ENCODE data around the gene AFAP1L1. TPM values are rescaled to one million over a fixed set of nuclear protein-coding genes. Genes with fewer than 3 reads are reported as not detected.

AFAP1L1 gene
- total RNA-seq, 1 experiment from 2014 or later = 0.45 TPM

DNA sequence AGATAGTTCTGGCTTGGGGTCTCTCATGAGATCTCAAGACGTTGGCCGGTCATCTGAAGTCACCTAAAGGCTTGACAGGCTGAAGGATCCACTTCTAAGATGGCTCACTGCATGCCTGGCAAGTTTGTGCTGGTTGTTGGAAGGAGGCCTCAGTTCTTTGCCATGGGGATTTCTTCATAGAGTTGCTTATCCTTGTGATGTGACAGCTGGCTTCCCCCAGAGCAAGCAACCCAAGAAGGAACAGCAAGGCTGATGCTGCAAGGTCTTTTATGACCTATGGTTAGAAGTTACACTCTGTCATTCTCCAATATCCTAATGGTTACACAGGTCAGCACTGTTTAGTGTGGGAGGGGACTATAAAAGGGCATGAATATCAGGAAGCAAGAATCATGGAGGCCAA is 53.0 kb downstream of the AFAP1L1 start:
- no peak overlapping the region for H3K4me3 ChIP-seq
- H3K9me3 ChIP-seq (replicated peaks) = no peaks in the 10 kb centered on the region
- H3K4me1 ChIP-seq = peaks cover 15% of the 10 kb centered on the region
- no peaks in the 10 kb centered on the region for H3K36me3 ChIP-seq
- H3K27ac ChIP-seq = no peak overlapping the region
- H3K27me3 ChIP-seq = no peaks in the 10 kb centered on the region
- no peak for DNase-seq

DNA sequence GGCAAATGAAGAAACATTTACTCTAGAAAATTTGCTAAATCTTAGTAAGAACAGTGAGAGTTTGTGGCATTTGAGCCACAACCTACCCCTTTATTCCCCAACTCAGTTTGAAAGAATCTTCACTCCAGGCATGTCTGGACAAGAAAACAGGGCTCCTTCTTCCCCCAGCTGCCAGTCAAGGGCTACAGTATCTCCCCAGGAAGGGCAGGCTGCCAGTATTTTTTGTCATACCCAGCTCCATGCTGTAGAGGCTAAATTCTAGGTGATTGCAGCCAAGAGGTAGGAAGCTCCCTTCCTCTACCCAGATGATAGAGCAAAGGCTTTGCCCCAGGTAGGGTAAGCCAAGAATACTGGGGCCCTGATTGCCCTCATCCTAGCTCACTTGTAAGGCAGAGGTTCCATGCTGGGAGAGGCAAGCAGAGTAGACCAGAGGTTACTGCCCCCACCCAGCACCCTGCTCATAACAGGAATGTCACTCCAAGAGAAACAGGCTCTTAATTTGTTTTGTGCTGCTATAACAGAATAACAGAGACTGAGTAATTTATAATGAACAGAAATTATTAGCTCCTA is 53.6 kb downstream of the AFAP1L1 start:
- no peak for DNase-seq
- H3K27ac ChIP-seq = no peak overlapping the region
- no peak overlapping the region for H3K4me3 ChIP-seq
- no peaks in the 10 kb centered on the region for H3K9me3 ChIP-seq (replicated peaks)
- H3K27me3 ChIP-seq = no peaks in the 10 kb centered on the region
- peaks cover 14% of the 10 kb centered on the region for H3K4me1 ChIP-seq
- H3K36me3 ChIP-seq = no peaks in the 10 kb centered on the region

DNA sequence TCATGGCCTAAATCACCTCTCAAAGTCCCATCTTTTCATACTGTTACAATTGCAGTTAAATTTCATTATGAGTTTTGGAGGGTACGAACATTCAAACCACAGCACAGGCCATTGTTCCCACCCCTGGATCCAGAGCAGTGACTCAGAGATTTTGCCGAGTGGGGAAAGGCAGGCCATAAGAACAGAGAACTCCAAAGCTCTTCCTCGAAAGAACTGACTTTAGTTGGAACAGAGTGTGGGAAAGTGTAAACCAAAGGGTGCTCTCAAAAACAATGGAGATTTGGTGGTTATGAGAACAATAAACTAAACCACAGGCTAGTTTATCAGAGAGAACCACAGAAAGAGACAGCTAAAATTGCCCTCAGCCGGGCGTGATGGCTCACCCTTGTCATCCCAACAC is 54.2 kb downstream of the AFAP1L1 start:
- DNase-seq = no peak
- Histone ChIP-seq H3K36me3 (no peaks in the 10 kb centered on the region), H3K9me3 (replicated peaks) (no peaks in the 10 kb centered on the region), H3K27ac (no peak overlapping the region), H3K4me3 (no peak overlapping the region), H3K4me1 (peaks cover 9% of the 10 kb centered on the region), H3K27me3 (no peaks in the 10 kb centered on the region)

DNA sequence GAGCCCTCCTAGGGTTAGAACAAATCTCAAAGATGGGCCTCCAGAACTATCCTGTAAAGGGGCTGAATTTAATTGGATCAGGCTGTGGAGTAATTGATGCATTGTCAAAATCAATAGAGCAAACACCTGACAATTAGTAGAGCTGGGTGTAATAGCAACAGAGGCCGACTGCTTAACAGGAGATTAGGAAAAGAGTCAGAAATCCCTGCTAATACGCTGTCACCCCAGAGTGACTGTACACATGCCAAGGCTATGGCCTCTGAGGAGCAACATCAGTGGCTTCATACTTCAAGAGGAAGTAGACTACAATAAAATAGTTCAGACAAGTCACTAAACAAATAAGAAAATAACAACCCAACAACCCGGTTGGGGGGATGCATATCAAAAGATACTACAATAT is 55.0 kb downstream of the AFAP1L1 start:
- H3K36me3 ChIP-seq = no peaks in the 10 kb centered on the region
- DNase-seq = no peak
- no peaks in the 10 kb centered on the region for H3K27me3 ChIP-seq
- 0 out of 2 replicates have a peak, but pooled peaks cover 5% of the 10 kb centered on the region for H3K4me1 ChIP-seq
- H3K9me3 ChIP-seq (replicated peaks) = no peaks in the 10 kb centered on the region
- H3K27ac ChIP-seq = no peak overlapping the region
- H3K4me3 ChIP-seq = no peak overlapping the region

DNA sequence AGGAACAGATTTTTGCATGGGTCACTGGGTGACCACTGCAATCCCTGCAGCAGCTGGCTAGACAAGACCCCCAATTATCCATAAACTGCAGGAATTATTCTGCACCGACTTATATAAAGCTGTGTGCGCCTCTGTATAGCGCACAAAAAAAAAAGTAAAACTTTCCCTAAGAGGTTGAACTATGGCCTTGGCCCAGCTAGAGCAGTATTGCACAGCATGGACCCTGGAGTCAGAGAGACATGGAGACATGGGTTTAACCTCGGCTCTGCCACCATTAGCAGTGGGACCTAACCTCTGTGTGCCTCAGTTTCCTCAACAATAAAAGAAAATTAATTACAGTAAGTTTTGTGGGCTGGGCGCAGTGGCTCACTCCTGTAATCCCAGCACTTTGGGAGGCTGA is 56.5 kb downstream of the AFAP1L1 start:
- no peak for DNase-seq
- 0 out of 2 replicates have a peak, but pooled peaks cover 5% of the 10 kb centered on the region for H3K4me1 ChIP-seq
- H3K27me3 ChIP-seq = no peaks in the 10 kb centered on the region; the same call in 1 of the 2 replicates
- no peak overlapping the region for H3K27ac ChIP-seq
- H3K36me3 ChIP-seq = no peaks in the 10 kb centered on the region
- no peak overlapping the region for H3K4me3 ChIP-seq
- no peaks in the 10 kb centered on the region for H3K9me3 ChIP-seq (replicated peaks)

DNA sequence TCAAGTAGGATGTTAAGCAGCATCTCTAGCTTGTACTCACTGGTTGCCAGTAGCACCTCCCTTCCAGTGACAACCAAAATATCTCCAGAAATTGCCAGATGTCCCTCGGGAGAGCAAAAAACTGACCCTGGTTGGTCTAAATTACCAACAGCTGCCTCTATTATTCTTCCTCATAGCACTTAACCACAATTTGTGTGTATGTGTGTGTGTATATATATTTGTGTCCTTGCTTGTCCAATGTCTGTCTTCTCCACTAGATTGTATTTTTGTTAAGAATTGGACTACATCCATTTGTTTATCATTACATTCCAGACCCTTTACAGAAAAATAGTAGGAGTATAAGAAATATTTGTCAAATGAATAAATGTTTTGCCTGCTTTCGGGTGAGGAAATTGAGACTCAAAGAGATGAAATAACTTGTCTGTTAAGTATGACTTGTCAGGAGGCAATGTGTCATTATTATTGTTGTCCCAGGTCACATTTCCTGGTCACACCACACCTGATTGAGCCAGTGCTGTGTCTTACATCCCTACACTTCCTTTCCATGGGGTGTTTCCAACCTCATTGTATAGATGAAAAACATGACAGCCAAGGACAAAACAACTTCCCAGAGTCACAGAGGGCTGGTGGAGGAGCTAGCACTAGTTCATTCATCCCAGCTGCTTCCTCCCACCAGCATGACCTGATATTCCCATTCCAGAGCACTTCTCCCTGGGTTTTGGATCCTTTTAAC is 62.2 kb downstream of the AFAP1L1 start:
- peak in 1 of 2 experiments; percentile 41 for DNase-seq
- Histone ChIP-seq H3K4me1 (peaks cover 3% of the 10 kb centered on the region), H3K27ac (no peak overlapping the region), H3K9me3 (replicated peaks) (no peaks in the 10 kb centered on the region), H3K36me3 (no peaks in the 10 kb centered on the region), H3K27me3 (no peaks in the 10 kb centered on the region; the same call in 1 of the 2 replicates), H3K4me3 (no peak overlapping the region)

DNA sequence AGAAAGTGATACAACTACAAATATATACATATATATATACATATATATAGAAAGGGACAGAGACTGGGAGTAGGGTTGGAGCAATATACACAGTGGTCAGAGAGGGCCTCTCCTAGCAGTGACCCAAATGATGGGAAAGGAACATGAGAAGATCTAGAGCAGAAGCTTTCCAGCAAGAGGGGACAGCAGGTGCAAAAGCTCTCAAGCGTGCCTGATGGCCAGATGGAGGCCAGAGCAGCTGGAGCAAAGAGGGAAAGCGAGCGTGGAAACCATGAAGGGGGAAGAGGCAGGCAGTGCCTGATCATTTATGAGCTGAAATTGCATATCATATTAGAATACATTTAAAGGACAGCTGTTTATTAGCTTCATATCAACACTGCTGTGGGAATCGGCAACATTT is 66.1 kb downstream of the AFAP1L1 start:
- no peak overlapping the region for H3K27ac ChIP-seq
- peak; percentile 62 to 83 for DNase-seq
- peaks cover 3% of the 10 kb centered on the region for H3K4me1 ChIP-seq
- H3K27me3 ChIP-seq = no peaks in the 10 kb centered on the region; the same call in 1 of the 2 replicates
- H3K36me3 ChIP-seq = no peaks in the 10 kb centered on the region
- H3K9me3 ChIP-seq (replicated peaks) = no peaks in the 10 kb centered on the region
- H3K4me3 ChIP-seq = no peak overlapping the region

DNA sequence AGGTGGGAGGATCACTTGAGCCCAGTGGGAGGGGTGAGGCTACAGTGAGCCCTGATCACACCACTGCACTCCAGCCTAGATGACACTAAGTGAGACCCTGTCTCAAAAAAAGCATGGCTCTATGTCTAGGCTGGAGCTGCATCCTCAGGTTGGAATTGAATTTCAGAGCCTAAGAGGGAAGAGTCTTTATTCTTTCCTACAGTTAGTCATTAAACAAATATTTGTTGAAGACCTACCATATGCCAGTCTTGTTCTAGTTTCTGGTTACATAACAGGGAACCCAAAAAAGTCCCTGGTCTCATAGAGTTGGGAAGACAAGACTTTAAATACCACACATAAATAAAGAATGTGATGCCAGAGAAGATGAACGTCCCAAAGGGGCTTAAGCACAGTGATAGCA is 66.7 kb downstream of the AFAP1L1 start:
- Histone ChIP-seq H3K27me3 (no peaks in the 10 kb centered on the region; the same call in 1 of the 2 replicates), H3K36me3 (no peaks in the 10 kb centered on the region), H3K9me3 (replicated peaks) (no peaks in the 10 kb centered on the region), H3K4me3 (no peak overlapping the region), H3K27ac (no peak overlapping the region), H3K4me1 (peaks cover 3% of the 10 kb centered on the region)
- no peak for DNase-seq

DNA sequence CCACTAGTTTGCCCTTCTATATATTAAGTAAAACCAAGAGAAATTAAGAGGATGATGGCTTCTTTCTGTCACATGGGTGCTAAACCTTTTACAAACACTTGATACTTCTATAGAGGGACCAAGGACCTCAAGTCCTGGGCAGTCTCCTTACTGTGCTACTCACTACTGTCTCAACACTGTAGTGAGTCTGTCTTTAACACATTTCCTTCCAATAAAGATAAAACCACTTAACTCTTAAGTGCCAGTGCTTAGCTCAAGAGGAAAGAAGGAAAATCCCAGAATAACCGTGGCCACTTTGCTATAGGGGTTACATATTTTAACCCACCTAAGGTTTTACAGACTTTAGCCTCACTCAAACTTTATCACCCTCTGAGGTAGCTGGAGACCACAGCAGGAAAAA is 69.3 kb downstream of the AFAP1L1 start:
- no peaks in the 10 kb centered on the region for H3K36me3 ChIP-seq

DNA sequence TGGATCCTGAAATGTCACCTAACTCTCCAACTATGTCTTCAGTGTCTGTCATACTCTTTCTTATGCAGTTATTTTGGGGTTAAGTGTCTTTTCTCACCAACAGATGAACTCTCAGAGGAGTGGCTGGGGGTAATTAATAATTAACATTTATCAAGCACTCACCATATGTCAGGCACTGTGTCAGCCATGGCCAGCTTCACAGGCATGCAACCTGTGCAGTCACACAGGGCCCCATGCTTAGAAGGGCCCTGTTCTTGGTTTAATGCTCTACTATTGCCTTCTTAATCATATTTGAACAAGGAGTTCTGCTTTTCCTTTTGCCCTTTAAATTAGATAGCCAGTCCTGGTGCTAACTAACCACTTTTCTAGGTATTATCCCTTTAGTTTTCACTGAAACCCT is 70.2 kb downstream of the AFAP1L1 start:
- H3K36me3 ChIP-seq = no peaks in the 10 kb centered on the region
- H3K9me3 ChIP-seq (replicated peaks) = no peaks in the 10 kb centered on the region
- H3K4me3 ChIP-seq = no peak overlapping the region
- no peak for DNase-seq
- H3K4me1 ChIP-seq = peaks cover 3% of the 10 kb centered on the region; the same call in 1 of the 2 replicates
- no peaks in the 10 kb centered on the region for H3K27me3 ChIP-seq
- no peak overlapping the region for H3K27ac ChIP-seq

More for the DNA sequence above, 69.3 kb downstream of the AFAP1L1 start:
- Histone ChIP-seq H3K27ac (no peak overlapping the region), H3K4me1 (peaks cover 3% of the 10 kb centered on the region; the same call in 1 of the 2 replicates), H3K27me3 (no peaks in the 10 kb centered on the region), H3K4me3 (no peak overlapping the region), H3K9me3 (replicated peaks) (no peaks in the 10 kb centered on the region)
- DNase-seq = no peak

DNA sequence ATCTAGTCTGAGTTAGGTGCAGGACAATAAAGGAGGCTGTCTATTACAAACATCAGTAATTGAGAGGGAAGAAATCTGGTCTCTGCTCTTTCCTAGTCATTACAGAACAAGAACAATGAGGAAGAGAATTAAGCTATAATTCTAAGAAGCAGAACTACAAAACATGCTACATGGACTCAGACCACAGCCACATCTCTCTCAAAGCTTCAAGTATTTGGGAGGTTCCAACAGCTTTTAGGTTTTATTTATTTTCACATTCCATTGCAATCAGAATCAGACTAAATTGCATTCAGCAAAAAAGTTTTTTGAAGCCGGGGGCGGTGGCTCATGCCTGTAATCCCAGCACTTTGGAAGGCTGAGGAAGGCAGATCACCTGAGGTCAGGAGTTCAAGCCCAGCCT is 72.5 kb downstream of the AFAP1L1 start:
- no peak for DNase-seq
- no peak overlapping the region for H3K27ac ChIP-seq
- H3K27me3 ChIP-seq = no peaks in the 10 kb centered on the region
- H3K4me3 ChIP-seq = peak overlapping the region; percentile 79; the same call in 1 of the 2 replicates
- H3K4me1 ChIP-seq = no peaks in the 10 kb centered on the region
- no peaks in the 10 kb centered on the region for H3K9me3 ChIP-seq (replicated peaks)
- peaks cover 16% of the 10 kb centered on the region for H3K36me3 ChIP-seq

DNA sequence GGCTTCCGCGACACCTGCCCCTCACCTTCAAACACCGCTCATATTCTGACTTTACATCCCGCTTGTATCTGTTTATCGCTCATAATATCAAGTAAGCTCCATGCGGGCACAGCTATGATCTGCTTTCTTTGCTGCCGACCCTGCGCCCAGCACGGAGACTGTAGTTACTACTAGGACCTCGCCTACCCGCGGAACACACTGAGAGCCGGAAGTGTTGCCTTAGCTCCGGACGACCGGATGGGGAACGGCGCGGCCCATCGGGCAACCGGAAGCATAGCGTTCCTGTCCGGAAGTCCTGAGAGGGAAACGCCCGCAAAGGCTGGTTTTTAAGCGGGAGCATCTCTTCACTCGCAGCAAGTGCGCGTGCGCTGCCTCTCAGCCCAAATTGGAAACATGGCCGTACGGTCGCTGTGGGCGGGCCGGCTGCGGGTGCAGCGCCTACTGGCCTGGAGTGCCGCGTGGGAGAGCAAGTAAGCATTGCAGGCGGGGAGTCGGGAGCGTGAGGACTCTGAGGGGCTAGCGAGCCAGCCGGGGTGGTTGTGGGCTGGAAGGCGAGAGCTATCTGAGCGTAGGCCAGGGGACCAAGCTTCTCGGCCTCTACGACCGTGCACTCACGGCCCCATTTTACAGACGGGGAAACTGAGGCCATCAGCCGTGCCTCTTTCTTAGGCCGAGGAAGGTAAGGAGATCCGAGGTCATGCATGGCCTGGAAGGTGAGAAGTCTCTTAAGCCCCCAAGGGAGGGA is 73.7 kb downstream of the AFAP1L1 start, which contains the start of gene GRPEL2:
Gene GRPEL2 (plus strand): TSS at position 353 of the 745 bp plus-strand sequence. CDS start 41 bp downstream, at position 394.
- Histone ChIP-seq H3K4me3 (peak within 1 kb of the TSS; percentile 79), H3K36me3 (peaks cover 27% of the 10 kb centered on the region), H3K4me1 (no peaks in the 10 kb centered on the region), H3K9me3 (replicated peaks) (no peaks in the 10 kb centered on the region), H3K27ac (peak within 1 kb of the TSS; percentile 49), H3K27me3 (no peaks in the 10 kb centered on the region)
- DNase-seq = peak; percentile 97 to 98

DNA sequence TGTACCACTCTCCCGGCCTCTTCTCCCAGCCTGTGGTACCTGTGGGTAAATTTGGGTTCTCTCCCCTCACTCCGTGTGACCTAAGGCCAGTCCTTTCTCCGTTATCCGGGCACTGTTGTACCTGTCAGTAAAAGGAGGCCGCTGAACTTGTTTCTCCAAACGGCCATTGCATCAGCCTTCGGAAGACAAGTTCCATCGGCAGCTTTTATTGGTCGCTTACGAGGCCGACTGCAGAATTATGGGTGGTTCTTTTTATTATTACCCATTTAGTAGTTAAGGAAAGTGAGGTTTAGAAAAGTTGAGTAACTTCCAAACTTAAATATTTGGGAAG is 74.2 kb downstream of the AFAP1L1 start:
- no peaks in the 10 kb centered on the region for H3K27me3 ChIP-seq

DNA sequence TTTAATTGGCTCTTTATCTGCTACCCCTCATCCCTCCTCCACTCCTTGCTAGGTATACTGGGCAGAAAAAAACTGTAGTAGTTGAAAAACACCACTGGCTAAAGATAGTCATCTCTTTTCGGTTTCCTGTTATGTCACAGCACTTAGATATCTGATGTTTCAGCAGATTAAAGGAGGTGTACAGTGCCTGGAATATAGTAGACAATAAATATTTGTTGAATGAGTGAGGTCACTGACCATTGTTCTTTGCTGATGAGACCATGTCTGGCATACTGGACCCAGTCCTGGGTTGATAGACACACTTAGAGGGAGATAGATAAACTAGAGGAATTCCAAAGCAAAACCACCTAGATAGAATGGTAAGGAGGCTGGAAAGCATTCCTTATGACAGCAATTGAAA is 76.9 kb downstream of the AFAP1L1 start:
- no peaks in the 10 kb centered on the region for H3K9me3 ChIP-seq (replicated peaks)
- peaks cover 55% of the 10 kb centered on the region for H3K36me3 ChIP-seq
- H3K4me1 ChIP-seq = no peaks in the 10 kb centered on the region
- no peak for DNase-seq
- H3K27me3 ChIP-seq = no peaks in the 10 kb centered on the region
- no peak overlapping the region for H3K4me3 ChIP-seq
- no peak overlapping the region for H3K27ac ChIP-seq

More for the DNA sequence above, 74.2 kb downstream of the AFAP1L1 start:
- H3K36me3 ChIP-seq = peaks cover 33% of the 10 kb centered on the region
- H3K27ac ChIP-seq = peak overlapping the region; percentile 49
- H3K4me3 ChIP-seq = peak overlapping the region; percentile 79
- H3K4me1 ChIP-seq = no peaks in the 10 kb centered on the region
- peak in 1 of 2 experiments; percentile 29 for DNase-seq
- H3K9me3 ChIP-seq (replicated peaks) = no peaks in the 10 kb centered on the region

DNA sequence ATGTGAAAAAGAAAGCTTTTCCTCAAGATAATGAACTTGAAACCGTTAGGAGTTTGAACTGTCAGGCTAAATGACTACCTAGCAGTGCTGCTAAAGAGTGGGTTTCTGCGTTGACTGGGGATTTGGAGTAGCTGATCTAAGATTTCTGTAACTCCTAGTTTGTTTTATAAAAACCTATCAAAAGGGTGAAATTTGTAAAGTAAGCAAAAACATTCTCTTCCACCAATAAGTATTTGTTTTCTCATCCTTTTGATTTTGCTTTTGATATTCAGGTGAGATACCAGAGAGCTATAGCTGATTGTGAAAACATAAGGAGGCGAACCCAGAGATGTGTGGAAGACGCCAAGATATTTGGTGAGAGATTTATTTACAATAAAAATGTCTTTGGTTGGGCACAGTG is 77.7 kb downstream of the AFAP1L1 start:
- peaks cover 58% of the 10 kb centered on the region for H3K36me3 ChIP-seq
- H3K4me1 ChIP-seq = no peaks in the 10 kb centered on the region
- H3K27me3 ChIP-seq = no peaks in the 10 kb centered on the region
- no peak overlapping the region for H3K27ac ChIP-seq
- no peak overlapping the region for H3K4me3 ChIP-seq
- DNase-seq = no peak
- H3K9me3 ChIP-seq (replicated peaks) = no peaks in the 10 kb centered on the region
